OCI-LY1 (cell line): Measurements from ENCODE around the gene OR2Z1.
"Not testable (repeated sequence)": the region's sequence is repeated elsewhere in the genome, so short reads cannot be mapped to it uniquely, and the experiment has no call there.

Source experiments
- H2AFZ ChIP-seq: fragments of 200-600 bp; sonication (generic), shearing (Covaris generic); 2 replicates; pipeline ENCODE4 v1.6.0; 2014; ENCODE audit warnings: antibody characterized with exemption, mild to moderate bottlenecking, low read length
- H3F3A ChIP-seq: fragments of 200-600 bp; sonication (generic), shearing (Covaris generic); 2 replicates; pipeline ENCODE4 v1.6.0; 2014; ENCODE audit warnings: mild to moderate bottlenecking, antibody characterized with exemption, low read length, moderate library complexity; ENCODE audit not compliant: insufficient read depth
- H3K27ac ChIP-seq: fragments of 200-600 bp; sonication (generic); 2 replicates; pipeline ENCODE4 v1.5.1; 2014; ENCODE audit warnings: low read length, mixed run types, mild to moderate bottlenecking, low read depth; ENCODE audit not compliant: poor library complexity, severe bottlenecking
- H3K27me3 ChIP-seq: fragments of 200-600 bp; sonication (generic); 2 replicates; pipeline ENCODE4 v1.6.0; 2014; ENCODE audit warnings: antibody characterized with exemption, mild to moderate bottlenecking, low read length, moderate library complexity; ENCODE audit not compliant: insufficient read depth
- H3K36me3 ChIP-seq: fragments of 200-600 bp; sonication (generic); 2 replicates; pipeline ENCODE4 v1.6.1; 2014; ENCODE audit warnings: mild to moderate bottlenecking, antibody characterized with exemption, low read length, moderate library complexity, mixed read lengths; ENCODE audit not compliant: insufficient read depth
- H3K4me1 ChIP-seq: fragments of 200-600 bp; sonication (generic); 2 replicates; pipeline ENCODE4 v1.5.1; 2014; ENCODE audit warnings: mild to moderate bottlenecking, low read length, moderate library complexity; ENCODE audit not compliant: insufficient read depth, severe bottlenecking
- H3K4me2 ChIP-seq: fragments of 200-600 bp; sonication (generic), shearing (Covaris generic); 2 replicates; pipeline ENCODE4 v1.6.1; 2014; ENCODE audit warnings: low read length
- H3K4me3 ChIP-seq: fragments of 200-600 bp; sonication (generic); 2 replicates; pipeline ENCODE4 v1.5.1; 2014; ENCODE audit warnings: low read length, low read depth, mild to moderate bottlenecking, mixed read lengths; ENCODE audit not compliant: poor library complexity, severe bottlenecking
- H3K79me2 ChIP-seq: fragments of 200-600 bp; shearing (Covaris generic); 2 replicates; pipeline ENCODE4 v1.6.1; 2016; ENCODE audit warnings: mixed run types, low read length, mixed read lengths; ENCODE audit not compliant: insufficient read depth
- H3K9ac ChIP-seq: fragments of 200-600 bp; sonication (generic), shearing (Covaris generic); 2 replicates; pipeline ENCODE4 v1.6.1; 2014; ENCODE audit warnings: mild to moderate bottlenecking, low read length, mixed read lengths
- H3K9me2 ChIP-seq: fragments of 200-600 bp; sonication (generic), shearing (Covaris generic); 2 replicates; pipeline ENCODE4 v1.6.1; 2014; ENCODE audit warnings: low read depth, mild to moderate bottlenecking, low read length, mixed read lengths
- H3K9me3 ChIP-seq: fragments of 200-600 bp; shearing (Covaris generic); 2 replicates; pipeline ENCODE4 v1.6.1; 2014; ENCODE audit warnings: low read length, mixed read lengths
- H4K20me1 ChIP-seq: fragments of 200-600 bp; sonication (generic), shearing (Covaris generic); 2 replicates; pipeline ENCODE4 v1.6.0; 2016; ENCODE audit warnings: mild to moderate bottlenecking, low read length; ENCODE audit not compliant: insufficient read depth
- EZH2 ChIP-seq: fragments of 200-600 bp; sonication (generic), shearing (Covaris generic); IDR thresholded peaks from 2 replicates; pipeline ENCODE4 v1.8.0; 2017; ENCODE audit warnings: borderline replicate concordance, mixed run types, mild to moderate bottlenecking, antibody characterized with exemption, low read length, moderate library complexity, mixed read lengths
- TF ChIP-seq, protein P1 (sequence below): fragments of 200-600 bp; sonication (generic), shearing (Covaris generic); IDR thresholded peaks from 2 replicates; pipeline ENCODE4 v1.5.1; 2017; ENCODE audit warnings: mild to moderate bottlenecking, antibody characterized with exemption, low read length, moderate library complexity, mixed read lengths

Gene OR2Z1

DNA sequence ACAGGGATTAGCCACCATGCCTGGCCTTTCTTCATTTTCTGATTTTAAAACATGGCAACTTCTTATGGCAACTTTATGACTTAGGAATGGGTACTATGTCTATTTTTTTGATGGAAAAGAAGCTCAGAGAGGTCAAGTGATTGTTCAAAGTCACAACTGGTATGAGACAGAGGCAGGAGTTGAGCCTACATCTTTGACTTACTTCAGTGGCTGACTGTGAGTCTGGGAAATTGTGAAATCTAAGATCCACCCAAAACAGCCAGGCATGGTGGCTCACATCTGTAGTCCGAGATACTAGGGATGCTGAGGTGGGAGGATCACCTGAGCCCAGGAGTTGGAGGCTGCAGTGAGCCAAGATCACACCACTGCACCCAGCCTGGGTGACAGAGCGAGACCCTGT is 20.5 kb upstream of the OR2Z1 start:
- no peak overlapping the region for H3K9ac ChIP-seq
- no peak overlapping the region for H3K4me2 ChIP-seq
- TF ChIP-seq, protein P1, sequence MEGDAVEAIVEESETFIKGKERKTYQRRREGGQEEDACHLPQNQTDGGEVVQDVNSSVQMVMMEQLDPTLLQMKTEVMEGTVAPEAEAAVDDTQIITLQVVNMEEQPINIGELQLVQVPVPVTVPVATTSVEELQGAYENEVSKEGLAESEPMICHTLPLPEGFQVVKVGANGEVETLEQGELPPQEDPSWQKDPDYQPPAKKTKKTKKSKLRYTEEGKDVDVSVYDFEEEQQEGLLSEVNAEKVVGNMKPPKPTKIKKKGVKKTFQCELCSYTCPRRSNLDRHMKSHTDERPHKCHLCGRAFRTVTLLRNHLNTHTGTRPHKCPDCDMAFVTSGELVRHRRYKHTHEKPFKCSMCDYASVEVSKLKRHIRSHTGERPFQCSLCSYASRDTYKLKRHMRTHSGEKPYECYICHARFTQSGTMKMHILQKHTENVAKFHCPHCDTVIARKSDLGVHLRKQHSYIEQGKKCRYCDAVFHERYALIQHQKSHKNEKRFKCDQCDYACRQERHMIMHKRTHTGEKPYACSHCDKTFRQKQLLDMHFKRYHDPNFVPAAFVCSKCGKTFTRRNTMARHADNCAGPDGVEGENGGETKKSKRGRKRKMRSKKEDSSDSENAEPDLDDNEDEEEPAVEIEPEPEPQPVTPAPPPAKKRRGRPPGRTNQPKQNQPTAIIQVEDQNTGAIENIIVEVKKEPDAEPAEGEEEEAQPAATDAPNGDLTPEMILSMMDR, result no peak
- no peak for TF ChIP-seq EZH2

DNA sequence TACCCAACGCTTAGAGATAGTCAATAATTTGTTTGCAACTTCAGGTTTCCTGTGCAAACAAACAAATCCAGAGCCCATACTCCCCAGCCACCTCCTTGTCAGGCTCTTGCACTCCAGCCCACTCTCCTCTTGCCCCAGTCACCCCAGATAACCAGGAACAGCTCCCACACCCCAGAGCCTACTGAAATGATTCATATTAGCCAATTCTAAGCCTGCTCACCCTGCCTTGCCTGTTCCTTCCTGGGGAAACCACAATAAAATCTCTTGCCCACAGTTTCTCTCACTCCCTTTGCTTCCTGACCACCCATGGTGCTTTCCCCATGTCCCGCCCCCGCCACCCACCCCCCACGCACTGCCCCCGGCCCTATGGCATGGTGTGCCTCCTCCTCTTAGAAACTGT is 19.1 kb upstream of the OR2Z1 start:
- TF ChIP-seq, protein P1, result no peak
- no peak for TF ChIP-seq EZH2
- no peaks in the 10 kb centered on the region for H3K36me3 ChIP-seq
- no peak overlapping the region for H2AFZ ChIP-seq
- H3K27ac ChIP-seq, result no peak overlapping the region
- no peaks in the 10 kb centered on the region for H3K79me2 ChIP-seq
- no peaks in the 10 kb centered on the region for H4K20me1 ChIP-seq
- H3K9ac ChIP-seq, result no peak overlapping the region
- no peaks in the 10 kb centered on the region for H3K27me3 ChIP-seq
- H3K9me2 ChIP-seq, result no peaks in the 10 kb centered on the region
- H3K4me2 ChIP-seq, result no peak overlapping the region
- H3F3A ChIP-seq, result no peaks in the 10 kb centered on the region
- no peak overlapping the region for H3K4me3 ChIP-seq
- H3K9me3 ChIP-seq, result no peaks in the 10 kb centered on the region
- H3K4me1 ChIP-seq, result no peaks in the 10 kb centered on the region

More for the DNA sequence above, 20.5 kb upstream of the OR2Z1 start:
- Histone ChIP-seq H3K79me2 (no peaks in the 10 kb centered on the region), H3K4me3 (no peak overlapping the region), H3K4me1 (no peaks in the 10 kb centered on the region), H3K27ac (no peak overlapping the region), H2AFZ (no peak overlapping the region), H3K27me3 (no peaks in the 10 kb centered on the region), H3K36me3 (no peaks in the 10 kb centered on the region), H4K20me1 (no peaks in the 10 kb centered on the region), H3K9me3 (no peaks in the 10 kb centered on the region), H3K9me2 (no peaks in the 10 kb centered on the region), H3F3A (no peaks in the 10 kb centered on the region)

DNA sequence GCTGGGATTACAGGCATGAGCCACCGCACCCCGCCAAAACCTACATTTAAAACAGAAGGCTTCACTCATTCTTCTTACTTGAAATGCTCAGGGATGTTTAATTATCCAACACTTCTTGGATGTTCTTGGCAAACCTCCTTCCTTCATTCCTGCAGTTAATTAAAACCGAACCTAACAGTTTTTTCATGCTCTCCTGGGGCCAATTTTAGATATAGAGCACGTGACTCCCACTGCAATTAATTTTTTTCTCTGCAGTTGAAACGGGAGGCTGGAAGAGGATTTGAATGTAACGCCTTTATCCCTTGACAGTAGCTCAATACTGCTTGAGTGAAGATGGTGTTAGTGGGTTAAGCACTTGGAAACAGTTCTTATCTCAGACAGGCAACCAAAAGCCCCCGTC is 18.2 kb upstream of the OR2Z1 start:
- no peaks in the 10 kb centered on the region for H3K9me3 ChIP-seq
- no peaks in the 10 kb centered on the region for H4K20me1 ChIP-seq
- H3K79me2 ChIP-seq, result no peaks in the 10 kb centered on the region
- no peak overlapping the region for H2AFZ ChIP-seq
- H3F3A ChIP-seq, result no peaks in the 10 kb centered on the region
- TF ChIP-seq EZH2, result no peak
- TF ChIP-seq, protein P1, result no peak
- H3K9me2 ChIP-seq, result no peaks in the 10 kb centered on the region
- H3K27me3 ChIP-seq, result no peaks in the 10 kb centered on the region
- no peak overlapping the region for H3K9ac ChIP-seq
- no peaks in the 10 kb centered on the region for H3K36me3 ChIP-seq
- no peak overlapping the region for H3K27ac ChIP-seq
- no peaks in the 10 kb centered on the region for H3K4me1 ChIP-seq
- H3K4me2 ChIP-seq, result no peak overlapping the region
- no peak overlapping the region for H3K4me3 ChIP-seq

DNA sequence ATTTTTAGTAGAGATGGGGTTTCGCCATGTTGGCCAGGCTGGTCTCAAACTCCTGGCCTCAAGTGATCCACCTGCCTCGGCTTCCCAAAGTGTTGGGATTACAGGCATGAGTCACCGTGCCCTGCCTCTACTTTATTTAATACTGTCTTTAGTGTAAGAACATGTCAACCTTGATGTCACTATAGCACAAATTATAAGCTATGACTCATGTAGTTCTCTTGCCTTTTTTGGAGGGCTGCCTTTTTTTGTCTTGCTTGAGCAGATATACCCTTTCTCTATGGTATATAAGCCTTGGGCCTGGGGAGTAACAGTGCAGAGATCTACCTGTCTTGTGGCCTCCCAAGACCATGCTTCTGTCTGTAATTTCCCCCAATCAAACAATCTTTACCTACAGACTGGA is 16.1 kb upstream of the OR2Z1 start:
- H3K4me3 ChIP-seq, H3K9ac ChIP-seq, H3K36me3 ChIP-seq, H4K20me1 ChIP-seq, H3K27me3 ChIP-seq, H3K4me1 ChIP-seq, H3K79me2 ChIP-seq, H2AFZ ChIP-seq, H3K4me2 ChIP-seq, H3K9me2 ChIP-seq, H3K27ac ChIP-seq, H3F3A ChIP-seq, H3K9me3 ChIP-seq: not testable (repeated sequence)
